Measurements from ENCODE around the gene WWC2. TPM values are rescaled to one million over a fixed set of nuclear protein-coding genes. Genes with fewer than 3 reads are reported as not detected.

Gene WWC2
- total and polyA plus RNA-seq, 2 donors (not counting 3 experiments of a cell fraction or from before 2014, with no cell fraction given) = 12.9 to 52.2 TPM

DNA sequence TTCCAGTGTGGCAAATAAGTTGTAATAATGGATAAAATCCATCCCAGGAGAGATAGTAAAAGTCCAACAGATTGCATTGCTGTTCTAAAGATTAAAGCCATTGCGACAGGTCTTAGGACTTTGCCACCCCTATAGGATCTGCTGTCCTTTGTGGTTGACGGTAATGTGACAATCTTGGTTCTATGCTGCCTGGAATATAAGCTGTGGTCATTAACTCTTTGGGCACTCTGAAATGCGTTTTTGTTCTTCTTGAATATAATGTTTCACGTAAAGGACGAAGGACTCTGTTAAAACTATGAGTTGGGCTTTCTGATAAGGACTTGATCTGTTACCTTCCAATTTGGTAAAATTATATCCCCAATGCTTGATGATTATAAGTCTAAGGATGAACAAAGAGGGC, 223.3 kb downstream of the WWC2 start, which contains the start of gene CLDN24:
TSS of gene CLDN24 (minus strand) at position 101 of the 400 bp plus-strand sequence. CDS start at position 101, 0 bp downstream.
- Histone ChIP-seq H3K9me1 (replicated peaks; ENCODE audit: control insufficient read depth, extremely low read depth, insufficient read depth, low read length) (no peaks in the 10 kb centered on the region), H2AFZ (ENCODE audit: low read depth, low read length) (no peak within 1 kb of the TSS), H3K79me2 (ENCODE audit: control insufficient read depth, insufficient read depth, low read length) (no peaks in the 10 kb centered on the region), H3K4me1 (ENCODE audit: control insufficient read depth, extremely low read depth, insufficient read depth, low read length) (no peaks in the 10 kb centered on the region), H3K27ac (ENCODE audit: insufficient read depth, low read depth, low read length) (no peak within 1 kb of the TSS), H3K4me2 (ENCODE audit: insufficient read depth, low read length) (no peak within 1 kb of the TSS), H3K36me3 (ENCODE audit: control insufficient read depth in 2 of 2, extremely low read depth in 1 of 2, insufficient read depth in 2 of 2, low read length in 2 of 2) (peaks cover 2% of the 10 kb centered on the region in 2 experiments), H4K20me1 (replicated peaks; ENCODE audit: control insufficient read depth, extremely low read depth, insufficient read depth, low read length) (no peaks in the 10 kb centered on the region), H3K9me3 (replicated peaks; ENCODE audit: control insufficient read depth, insufficient read depth, low read length) (no peaks in the 10 kb centered on the region), H3K9ac (replicated peaks; ENCODE audit: extremely low read depth, insufficient read depth, low read length) (no peak within 1 kb of the TSS), H3K27me3 (ENCODE audit: control insufficient read depth in 2 of 2, insufficient read depth in 2 of 2, low read length in 2 of 2) (no peaks in the 10 kb centered on the region), H3K4me3 (replicated peaks in 1 of 3; ENCODE audit: insufficient read depth in 1 of 3, low read depth in 1 of 3, low read length in 3 of 3) (no peak within 1 kb of the TSS)
- FAIRE-seq = no peak
- ChIA-PET POLR2A (no interaction called here), CTCF (no interaction called here)
- TF ChIP-seq GATA2 (IDR thresholded peaks at IDR 0.05; ENCODE audit: insufficient read depth, insufficient read length, low read depth, low read length) = no peak
- TF ChIP-seq MAX (IDR thresholded peaks at IDR 0.05; ENCODE audit: insufficient read depth, insufficient read length) = no peak
- no peak for TF ChIP-seq POLR2A (IDR thresholded peaks at IDR 0.05; ENCODE audit: low read depth, low read length)
- no peak for TF ChIP-seq POLR2AphosphoS5 (IDR thresholded peaks at IDR 0.05; ENCODE audit: insufficient read depth, low read depth, low read length)
- no peak for TF ChIP-seq EZH2 (IDR thresholded peaks at IDR 0.05; ENCODE audit: borderline replicate concordance, low read depth, low read length, severe bottlenecking)
- TF ChIP-seq FOS (IDR thresholded peaks at IDR 0.05; ENCODE audit: borderline replicate concordance, insufficient read depth, low read length) = no peak
- TF ChIP-seq, protein P1, sequence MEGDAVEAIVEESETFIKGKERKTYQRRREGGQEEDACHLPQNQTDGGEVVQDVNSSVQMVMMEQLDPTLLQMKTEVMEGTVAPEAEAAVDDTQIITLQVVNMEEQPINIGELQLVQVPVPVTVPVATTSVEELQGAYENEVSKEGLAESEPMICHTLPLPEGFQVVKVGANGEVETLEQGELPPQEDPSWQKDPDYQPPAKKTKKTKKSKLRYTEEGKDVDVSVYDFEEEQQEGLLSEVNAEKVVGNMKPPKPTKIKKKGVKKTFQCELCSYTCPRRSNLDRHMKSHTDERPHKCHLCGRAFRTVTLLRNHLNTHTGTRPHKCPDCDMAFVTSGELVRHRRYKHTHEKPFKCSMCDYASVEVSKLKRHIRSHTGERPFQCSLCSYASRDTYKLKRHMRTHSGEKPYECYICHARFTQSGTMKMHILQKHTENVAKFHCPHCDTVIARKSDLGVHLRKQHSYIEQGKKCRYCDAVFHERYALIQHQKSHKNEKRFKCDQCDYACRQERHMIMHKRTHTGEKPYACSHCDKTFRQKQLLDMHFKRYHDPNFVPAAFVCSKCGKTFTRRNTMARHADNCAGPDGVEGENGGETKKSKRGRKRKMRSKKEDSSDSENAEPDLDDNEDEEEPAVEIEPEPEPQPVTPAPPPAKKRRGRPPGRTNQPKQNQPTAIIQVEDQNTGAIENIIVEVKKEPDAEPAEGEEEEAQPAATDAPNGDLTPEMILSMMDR (IDR thresholded peaks at IDR 0.05; ENCODE audit: extremely low read depth in 1 of 2, insufficient read depth in 1 of 2, low read depth in 1 of 2, low read length in 2 of 2) = no peak
- no peak for TF ChIP-seq JUN (IDR thresholded peaks at IDR 0.05; ENCODE audit: borderline replicate concordance, insufficient read depth, insufficient read length, low read depth)
- TF ChIP-seq MYC (IDR thresholded peaks at IDR 0.05; ENCODE audit: low read depth, low read length) = no peak
- no peak for DNase-seq (ENCODE audit: low read depth, low spot score)
- BruUV-seq (replicated peaks) = no TSS peak
- dilution Hi-C loops (cut with MboI; ENCODE audit: extremely low pct_ligation_motif_present, low sequenced_read_pairs) = no loop called here
- intact Hi-C loops (cut with micrococcal nuclease) = no loop called here

All from endothelial cell of umbilical vein (primary cell).